Cardiac atrium fibroblast (primary cell): ENCODE results near the gene APOL1. TPM values are rescaled to one million over a fixed set of nuclear protein-coding genes. Genes with fewer than 3 reads are reported as not detected.

Experiments used
- total RNA-seq: library from RNA; depleted of rRNA; stranded (reverse); fragments of >200 nt; gene quantifications from 2 replicates; pipeline ENCODE4 v1.2.3, GENCODE V29; 2015

APOL1 gene
- 4.9 and 5.0 TPM in 2 replicates for total RNA-seq

GRCh38 chr22:36252754-36253522, at the start of gene APOL1:
APOL1 (plus strand) TSS chr22:36253133; CDS start chr22:36254956, 1,823 bp downstream.

GRCh38 chr22:36239401-36240171, 13.3 kb upstream of the APOL1 start, which contains the start of gene APOL2:
APOL2 (minus strand) TSS chr22:36239527; CDS start chr22:36233162, 6,365 bp downstream.

Other genes starting within 250 kb of the APOL1 start
- gene RBFOX2, start 224.3 kb upstream of the APOL1 start, total RNA-seq = 77.8 and 91.0 TPM in 2 replicates
- gene APOL3, start 92.4 kb upstream of the APOL1 start, total RNA-seq = 12.5 and 14.7 TPM in 2 replicates
- gene APOL4, start 51.3 kb upstream of the APOL1 start, total RNA-seq = 0.32 TPM in 1 of 2 replicates, not detected in the other
- gene APOL2, start 13.6 kb upstream of the APOL1 start, total RNA-seq = 26.7 and 40.3 TPM in 2 replicates
- 403 and 433 TPM in 2 replicates for gene MYH9, start 134.8 kb downstream of the APOL1 start, total RNA-seq
- 67.3 and 76.0 TPM in 2 replicates for gene TXN2, start 228.5 kb downstream of the APOL1 start, total RNA-seq